HepG2 (cell line): ENCODE data around the gene MTUS2. TPM values are rescaled to one million over a fixed set of nuclear protein-coding genes. Genes with fewer than 3 reads are reported as not detected.

ENCODE experiments used
- AKAP8 ChIP-seq: sonication (generic); formaldehyde crosslinking; IDR thresholded peaks from 2 replicates; pipeline ENCODE4 v1.5.1; 2020; ENCODE audit warnings: mild to moderate bottlenecking, missing genetic modification reagents
- CENPBD1 ChIP-seq: sonication (generic); formaldehyde crosslinking; IDR thresholded peaks from 2 replicates; pipeline ENCODE4 v1.8.0; 2022; ENCODE audit warnings: missing genetic modification reagents, low read depth, mild to moderate bottlenecking, borderline replicate concordance
- EHMT2 ChIP-seq: fragments of 200-600 bp; sonication (generic); IDR thresholded peaks from 2 replicates; pipeline ENCODE4 v1.7.0; 2017; ENCODE audit warnings: antibody characterized with exemption, low read depth, low read length, borderline replicate concordance
- ETV6 ChIP-seq: sonication (generic); formaldehyde crosslinking; conservative IDR thresholded peaks from 2 replicates; pipeline ENCODE4 v1.4.0; 2020; ENCODE audit warnings: missing genetic modification reagents
- HDAC1 ChIP-seq: sonication (generic); formaldehyde crosslinking; IDR thresholded peaks from 2 replicates; pipeline ENCODE4 v1.5.1; 2020; ENCODE audit warnings: mild to moderate bottlenecking, missing genetic modification reagents
- HDAC6 ChIP-seq: fragments of 200-600 bp; sonication (generic); IDR thresholded peaks from 2 replicates; pipeline ENCODE4 v1.7.0; 2017; ENCODE audit warnings: mild to moderate bottlenecking, antibody characterized with exemption, low read length, low read depth
- HNF4A ChIP-seq: sonication (generic); formaldehyde crosslinking; IDR thresholded peaks from 2 replicates; pipeline ENCODE4 v1.4.0; 2020; ENCODE audit warnings: missing genetic modification reagents
- HOXA3 ChIP-seq: sonication (generic); formaldehyde crosslinking; IDR thresholded peaks from 2 replicates; pipeline ENCODE4 v1.5.0; 2020; ENCODE audit warnings: missing genetic modification reagents
- IKZF5 ChIP-seq: IDR thresholded peaks from 2 replicates; pipeline ENCODE4 v1.6.1; 2018; ENCODE audit warnings: missing genetic modification reagents, mild to moderate bottlenecking, missing compliant biosample characterization
- MAFK ChIP-seq, 2 experiments: IDR thresholded peaks in 1 of 2; conservative IDR thresholded peaks in 1 of 2; 2 replicates each; pipeline ENCODE4 v1.6.1; 2011; ENCODE audit warnings: improper control_type of control experiment in 2 of 2, low read length in 2 of 2
- MTF1 ChIP-seq: sonication (generic); formaldehyde crosslinking; IDR thresholded peaks from 2 replicates; pipeline ENCODE4 v1.5.0; 2020; ENCODE audit warnings: missing genetic modification reagents
- MTF2 ChIP-seq: sonication (generic); formaldehyde crosslinking; IDR thresholded peaks from 2 replicates; pipeline ENCODE4 v1.5.0; 2020; ENCODE audit warnings: missing genetic modification reagents, borderline replicate concordance
- NCOA2 ChIP-seq: sonication (generic); formaldehyde crosslinking; IDR thresholded peaks from 2 replicates; pipeline ENCODE4 v1.8.0; 2022; ENCODE audit warnings: inconsistent platforms
- RBAK ChIP-seq: sonication (generic); formaldehyde crosslinking; IDR thresholded peaks from 2 replicates; pipeline ENCODE4 v1.5.1; 2020; ENCODE audit warnings: mild to moderate bottlenecking, missing genetic modification reagents
- SALL1 ChIP-seq: sonication (generic); formaldehyde crosslinking; IDR thresholded peaks from 2 replicates; pipeline ENCODE4 v1.8.0; 2022; ENCODE audit warnings: mild to moderate bottlenecking, missing genetic modification reagents
- TAF1 ChIP-seq: sonication (generic); formaldehyde crosslinking; IDR thresholded peaks from 2 replicates; pipeline ENCODE4 v1.4.0; 2020; ENCODE audit warnings: missing genetic modification reagents
- YY1 ChIP-seq: IDR thresholded peaks from 2 replicates; pipeline ENCODE4 v1.6.1; 2011; ENCODE audit warnings: low read length, low read depth, moderate library complexity, mild to moderate bottlenecking; ENCODE audit not compliant: insufficient read depth, insufficient replicate concordance
- ZBTB4 ChIP-seq: sonication (generic); formaldehyde crosslinking; IDR thresholded peaks from 2 replicates; pipeline ENCODE4 v1.4.0; 2020; ENCODE audit warnings: missing genetic modification reagents, mild to moderate bottlenecking, borderline replicate concordance
- ZIK1 ChIP-seq: sonication (generic); formaldehyde crosslinking; IDR thresholded peaks from 2 replicates; pipeline ENCODE4 v1.5.0; 2020; ENCODE audit warnings: mild to moderate bottlenecking, low read depth, missing genetic modification reagents, borderline replicate concordance
- ZMAT3 ChIP-seq: sonication (generic); formaldehyde crosslinking; conservative IDR thresholded peaks from 2 replicates; pipeline ENCODE4 v1.7.0; 2021; ENCODE audit warnings: missing genetic modification reagents
- ZNF564 ChIP-seq: sonication (generic); formaldehyde crosslinking; IDR thresholded peaks from 2 replicates; pipeline ENCODE4 v1.8.1; 2023; ENCODE audit warnings: mild to moderate bottlenecking, missing genetic modification reagents
- ZNF570 ChIP-seq: sonication (generic); formaldehyde crosslinking; IDR thresholded peaks from 2 replicates; pipeline ENCODE4 v1.4.0; 2020; ENCODE audit warnings: mild to moderate bottlenecking, missing genetic modification reagents, borderline replicate concordance
- ZNF605 ChIP-seq: sonication (generic); formaldehyde crosslinking; IDR thresholded peaks from 2 replicates; pipeline ENCODE4 v1.8.0; 2022; ENCODE audit warnings: mild to moderate bottlenecking, missing genetic modification reagents
- ZNF891 ChIP-seq: sonication (generic); formaldehyde crosslinking; IDR thresholded peaks from 2 replicates; pipeline ENCODE4 v1.5.0; 2020; ENCODE audit warnings: mild to moderate bottlenecking, missing genetic modification reagents
- ZUFSP ChIP-seq: sonication (generic); formaldehyde crosslinking; IDR thresholded peaks from 2 replicates; pipeline ENCODE4 v1.9.0; 2021; ENCODE audit warnings: missing genetic modification reagents, mild to moderate bottlenecking, borderline replicate concordance
- polyA plus RNA-seq, 8 experiments: library from polyadenylated mRNA; depleted of rRNA in 3 of 8; stranded (reverse) in 7 of 8; unstranded in 1 of 8; fragments of >200 nt; fragmentation: Illumina TruSeq in 4 of 8; extraction: Trizol in 4 of 8; gene quantifications; 2 replicates each; pipeline versions ENCODE4 v1.2.1 to v1.2.3, GENCODE V29; 2011 to 2016; ENCODE audit warnings: low read depth in 4 of 8, missing spikeins in 1 of 8, mixed read lengths in 1 of 8; ENCODE audit not compliant: insufficient read depth in 1 of 8
- total RNA-seq, 5 experiments: library from RNA; depleted of rRNA; stranded (reverse); fragments of >200 nt; fragmentation: Illumina TruSeq; extraction: Trizol; gene quantifications; 2 replicates each; pipeline ENCODE4 v1.2.3, GENCODE V29; 2016; ENCODE audit warnings: low read depth in 1 of 5

MTUS2 gene
- total and polyA plus RNA-seq, 2 of the 13 experiments (the other 11 are each of a cell fraction or from before 2014, with no cell fraction given), result not detected

- no peak for TF ChIP-seq MAFK (conservative IDR thresholded peaks at IDR 0.05 in 1 of 2, IDR thresholded peaks at IDR 0.05 in 1 of 2; ENCODE audit: low read length in 2 of 2)
- peak; percentile 34; the same call in 1 of the 2 replicates for TF ChIP-seq IKZF5 (CRISPR knock-in tag)
- no peak for TF ChIP-seq ZNF570
- no peak for TF ChIP-seq HDAC6
- no peak for TF ChIP-seq NCOA2 (CRISPR knock-in tag)
- TF ChIP-seq MTF2, result no peak
- TF ChIP-seq ZNF891 (CRISPR knock-in tag), result peak; percentile 77; the same call in 1 of the 2 replicates
- no peak for TF ChIP-seq HDAC1 (CRISPR knock-in tag)
- no peak for TF ChIP-seq ZNF605 (CRISPR knock-in tag)
- no peak for TF ChIP-seq EHMT2
- no peak for TF ChIP-seq HOXA3 (CRISPR knock-in tag)
- TF ChIP-seq CENPBD1, result no peak
- no peak for TF ChIP-seq AKAP8
- TF ChIP-seq ETV6 (CRISPR knock-in tag), result no peak
- peak; percentile 12; the same call in 1 of the 2 replicates for TF ChIP-seq SALL1 (CRISPR knock-in tag)
- no peak for TF ChIP-seq ZIK1
- TF ChIP-seq HNF4A, result peak; percentile 65
- no peak for TF ChIP-seq ZUFSP (CRISPR knock-in tag)
- no peak for TF ChIP-seq ZBTB4 (CRISPR knock-in tag)
- no peak for TF ChIP-seq TAF1 (CRISPR knock-in tag)
- TF ChIP-seq RBAK, result no peak
- no peak for TF ChIP-seq MTF1 (CRISPR knock-in tag)
- no peak for TF ChIP-seq ZNF564 (CRISPR knock-in tag)
- no peak for TF ChIP-seq ZMAT3 (CRISPR knock-in tag)
- no peak for TF ChIP-seq YY1
These were observed 688.2 kb downstream of the MTUS2 start (continued) for GRCh38 chr13:29508130-29508875.
